ENCODE results near the gene SMAD3. TPM values are rescaled to one million over a fixed set of nuclear protein-coding genes. Genes with fewer than 3 reads are reported as not detected.
"Not testable (repeated sequence)": the region's sequence is repeated elsewhere in the genome, so short reads cannot be mapped to it uniquely, and the experiment has no call there.

The SMAD3 gene
- total RNA-seq, 2 experiments from 2014 or later, result 35.1 to 39.2 TPM

- peaks cover 72% of the 10 kb centered on the region for H3K4me1 Mint-ChIP-seq (ENCODE audit: low read depth)
- H3K36me3 Mint-ChIP-seq (ENCODE audit: low read depth); H3K27me3 Mint-ChIP-seq (ENCODE audit: low read depth); H3K27ac Mint-ChIP-seq; intact Hi-C loops (cut with micrococcal nuclease); H3K4me3 Mint-ChIP-seq; H3K9me3 Mint-ChIP-seq; DNase-seq: not testable (repeated sequence)
- CTCF ChIA-PET, result interaction anchor here (1.0 kb wide), 1 partner anchor 12 kb away, joined by 3 read pairs; no protein-coding TSS in a partner anchor
Observed at GRCh38 chr15:67122816-67123215, 57.4 kb downstream of the SMAD3 start.

GRCh38 chr15:67123291-67123690 lies 57.9 kb downstream of the SMAD3 start:
- H3K4me3 Mint-ChIP-seq; H3K27me3 Mint-ChIP-seq (ENCODE audit: low read depth); DNase-seq; H3K27ac Mint-ChIP-seq; H3K9me3 Mint-ChIP-seq; H3K36me3 Mint-ChIP-seq (ENCODE audit: low read depth); intact Hi-C loops (cut with micrococcal nuclease): not testable (repeated sequence)
- CTCF ChIA-PET, result interaction anchor here (0.9 to 1.0 kb wide), 2 partner anchors 11 to 19 kb away, joined by 3 read pairs; no protein-coding TSS in a partner anchor
- peaks cover 72% of the 10 kb centered on the region for H3K4me1 Mint-ChIP-seq (ENCODE audit: low read depth)

DNA sequence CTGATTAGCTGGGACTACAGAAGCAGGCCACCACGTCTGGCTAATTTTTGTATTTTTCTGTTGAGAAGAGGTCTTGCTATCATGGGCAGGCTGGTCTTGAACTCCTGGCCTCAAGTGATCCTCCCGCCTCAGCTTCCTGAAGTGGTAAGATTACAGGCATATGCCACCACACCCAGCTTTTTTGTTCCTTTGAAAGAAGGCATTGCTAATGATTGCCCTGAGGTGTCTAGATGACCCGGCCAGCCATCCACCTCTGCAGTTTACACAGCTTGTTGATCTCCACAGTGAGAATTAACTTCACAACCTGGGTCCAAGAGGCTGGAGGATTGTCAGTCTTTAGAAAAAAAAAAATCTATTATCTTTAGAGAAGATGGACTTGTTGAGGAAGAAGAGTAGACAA lies 58.7 kb downstream of the SMAD3 start:
- Mint-ChIP-seq H3K4me3 (no peak overlapping the region), H3K9me3 (no peaks in the 10 kb centered on the region), H3K27me3 (ENCODE audit: low read depth) (no peaks in the 10 kb centered on the region), H3K27ac (peak overlapping the region; percentile 59), H3K36me3 (ENCODE audit: low read depth) (peaks cover 4% of the 10 kb centered on the region), H3K4me1 (ENCODE audit: low read depth) (peaks cover 66% of the 10 kb centered on the region)
- CTCF ChIA-PET, result interaction anchor here (0.6 to 0.9 kb wide), 2 partner anchors 12 to 18 kb away, joined by 3 read pairs; no protein-coding TSS in a partner anchor
- intact Hi-C loops (cut with micrococcal nuclease), result no loop called here
- no peak for DNase-seq

- Mint-ChIP-seq H3K4me1 (ENCODE audit: low read depth) (peaks cover 62% of the 10 kb centered on the region), H3K9me3 (no peaks in the 10 kb centered on the region), H3K27ac (peak overlapping the region; percentile 65), H3K4me3 (no peak overlapping the region), H3K36me3 (ENCODE audit: low read depth) (peaks cover 4% of the 10 kb centered on the region), H3K27me3 (ENCODE audit: low read depth) (no peaks in the 10 kb centered on the region)
- CTCF ChIA-PET, result no interaction called here
- DNase-seq, result no peak
- intact Hi-C loops (cut with micrococcal nuclease), result no loop called here
Observed at GRCh38 chr15:67124911-67125588, 59.6 kb downstream of the SMAD3 start.

DNA sequence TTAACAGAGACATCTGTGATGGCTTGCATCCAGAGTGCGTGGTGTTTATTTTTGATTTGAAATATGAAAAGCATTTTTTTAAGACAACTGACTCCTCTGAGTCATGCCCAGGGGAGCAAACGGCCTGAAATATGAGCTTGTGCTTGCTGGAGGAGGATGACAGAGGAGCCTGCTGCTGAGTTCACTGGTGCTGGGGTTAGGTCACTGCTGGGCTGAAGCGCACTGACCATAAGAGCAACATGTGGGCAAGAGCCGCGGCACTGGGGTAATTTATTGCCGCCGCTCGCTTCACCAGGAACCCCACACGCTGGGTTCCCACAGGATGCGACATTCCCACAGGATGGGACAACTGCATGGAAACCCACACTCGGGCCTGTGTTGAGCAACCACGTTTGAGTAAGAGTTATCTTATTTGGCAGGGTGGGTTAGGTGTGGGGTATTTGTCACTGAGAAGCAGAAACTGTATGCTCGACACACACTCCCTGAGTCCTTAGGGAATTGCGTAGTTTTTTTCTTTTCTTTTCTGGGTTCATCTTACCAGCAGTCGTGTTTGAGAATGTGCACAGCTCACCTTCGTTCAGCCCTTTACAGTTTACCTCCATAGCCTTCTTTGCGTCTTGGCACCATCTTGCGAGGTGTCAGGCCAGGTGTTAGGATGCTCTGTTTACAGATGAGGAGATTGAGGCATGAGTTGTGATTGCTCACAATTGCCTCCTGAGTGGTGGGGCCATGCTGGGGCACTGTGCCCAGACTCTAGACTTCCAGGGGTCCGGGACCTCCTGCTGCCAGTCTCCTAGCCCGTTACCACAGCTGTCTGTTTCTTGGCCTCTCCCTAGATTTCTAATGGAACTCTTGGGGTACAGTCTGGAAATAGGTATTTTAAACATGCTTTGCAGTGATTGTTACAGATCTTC lies 60.4 kb downstream of the SMAD3 start:
- no peak for DNase-seq
- intact Hi-C loops (cut with micrococcal nuclease), result no loop called here
- Mint-ChIP-seq H3K9me3 (no peaks in the 10 kb centered on the region), H3K4me3 (no peak overlapping the region), H3K27ac (peak overlapping the region; percentile 11), H3K27me3 (ENCODE audit: low read depth) (no peaks in the 10 kb centered on the region), H3K36me3 (ENCODE audit: low read depth) (peaks cover 4% of the 10 kb centered on the region), H3K4me1 (ENCODE audit: low read depth) (peaks cover 59% of the 10 kb centered on the region)
- CTCF ChIA-PET, result no interaction called here

- CTCF ChIA-PET, result no interaction called here
- H3K27ac Mint-ChIP-seq, result peak overlapping the region; percentile 11
Observed at GRCh38 chr15:67126551-67127330, 61.3 kb downstream of the SMAD3 start.

DNA sequence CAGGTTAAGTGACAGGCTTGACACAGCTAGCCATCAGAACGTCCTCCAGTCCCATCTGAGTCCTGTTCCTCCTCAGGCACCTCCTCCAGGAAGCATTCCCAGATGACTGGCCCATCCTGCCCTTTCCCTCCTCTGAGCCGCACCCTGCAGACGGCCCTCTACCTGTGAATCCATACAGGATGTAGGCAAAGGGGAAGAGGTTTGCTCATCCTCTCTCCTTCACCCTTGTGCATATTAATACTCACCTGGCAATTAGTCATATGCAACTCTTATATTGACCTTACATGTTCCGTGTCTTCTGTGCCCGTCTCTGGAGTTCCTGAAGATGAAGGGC lies 61.9 kb downstream of the SMAD3 start:
- DNase-seq, result no peak
- H3K36me3 Mint-ChIP-seq (ENCODE audit: low read depth), result peaks cover 4% of the 10 kb centered on the region
- CTCF ChIA-PET, result interaction anchor here (1.6 kb wide), 1 partner anchor 20 kb away, joined by 3 read pairs; no protein-coding TSS in a partner anchor
- H3K4me3 Mint-ChIP-seq, result no peak overlapping the region
- intact Hi-C loops (cut with micrococcal nuclease), result no loop called here
- H3K9me3 Mint-ChIP-seq, result no peaks in the 10 kb centered on the region
- H3K27me3 Mint-ChIP-seq (ENCODE audit: low read depth), result no peaks in the 10 kb centered on the region
- H3K27ac Mint-ChIP-seq, result no peak overlapping the region
- peaks cover 59% of the 10 kb centered on the region for H3K4me1 Mint-ChIP-seq (ENCODE audit: low read depth)

More at GRCh38 chr15:67126551-67127330, 61.3 kb downstream of the SMAD3 start:
- intact Hi-C loops (cut with micrococcal nuclease), result no loop called here
- Mint-ChIP-seq H3K27me3 (ENCODE audit: low read depth) (no peaks in the 10 kb centered on the region), H3K4me1 (ENCODE audit: low read depth) (peaks cover 60% of the 10 kb centered on the region), H3K36me3 (ENCODE audit: low read depth) (peaks cover 4% of the 10 kb centered on the region), H3K9me3 (no peaks in the 10 kb centered on the region), H3K4me3 (no peak overlapping the region)
- no peak for DNase-seq

DNA sequence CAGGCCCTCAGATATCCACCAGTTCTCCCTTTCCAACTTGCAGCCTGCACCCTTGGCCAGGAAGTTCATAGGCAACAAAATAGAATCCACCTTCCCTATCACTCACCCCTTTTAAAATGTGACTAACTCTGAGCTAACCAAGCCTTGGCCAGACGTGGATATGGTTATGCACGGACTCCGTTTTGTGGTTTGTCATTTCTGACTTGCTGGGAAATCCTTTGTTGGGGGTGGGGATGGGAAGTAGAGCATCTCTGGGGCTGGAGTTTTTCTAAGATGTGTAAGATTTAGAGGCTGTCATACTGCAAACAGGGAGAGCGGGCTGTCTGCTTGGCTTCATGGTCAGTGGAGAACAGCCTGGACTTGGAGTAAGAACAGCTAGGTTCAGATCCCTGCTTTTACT lies 62.6 kb downstream of the SMAD3 start:
- Mint-ChIP-seq H3K27ac (peak overlapping the region; percentile 4), H3K4me3 (no peak overlapping the region), H3K27me3 (ENCODE audit: low read depth) (no peaks in the 10 kb centered on the region), H3K36me3 (ENCODE audit: low read depth) (peaks cover 4% of the 10 kb centered on the region), H3K9me3 (no peaks in the 10 kb centered on the region), H3K4me1 (ENCODE audit: low read depth) (peaks cover 58% of the 10 kb centered on the region)
- intact Hi-C loops (cut with micrococcal nuclease), result no loop called here
- CTCF ChIA-PET, result interaction anchor here (0.6 to 1.6 kb wide), 2 partner anchors 20 to 66 kb away, joined by 3 read pairs; no protein-coding TSS in a partner anchor
- peak; percentile 68 for DNase-seq

DNA sequence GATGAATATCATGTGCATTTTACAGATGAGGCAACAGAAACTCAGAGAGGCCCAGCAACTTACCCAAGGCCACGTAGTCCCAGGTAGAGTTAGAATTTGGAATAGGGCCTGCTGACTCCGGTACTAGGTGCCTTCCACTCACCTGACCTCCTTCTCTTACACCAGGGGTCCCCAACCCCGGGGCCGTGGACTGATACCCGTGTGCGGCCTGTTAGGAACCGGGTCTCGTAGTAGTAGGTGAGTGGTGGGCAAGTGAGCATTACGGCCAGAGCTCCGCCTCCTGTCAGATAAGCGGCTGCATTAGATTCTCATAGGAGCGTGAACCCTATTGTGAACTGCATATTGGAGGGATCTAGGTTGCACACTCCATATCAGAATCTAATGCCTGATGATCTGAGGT lies 64.8 kb downstream of the SMAD3 start:
- DNase-seq, result no peak
- H3K27me3 Mint-ChIP-seq (ENCODE audit: low read depth), result no peaks in the 10 kb centered on the region
- H3K9me3 Mint-ChIP-seq, result no peaks in the 10 kb centered on the region
- H3K36me3 Mint-ChIP-seq (ENCODE audit: low read depth), result peaks cover 4% of the 10 kb centered on the region
- intact Hi-C loops (cut with micrococcal nuclease), result no loop called here
- H3K4me1 Mint-ChIP-seq (ENCODE audit: low read depth), result peaks cover 69% of the 10 kb centered on the region
- H3K4me3 Mint-ChIP-seq, result no peak overlapping the region
- CTCF ChIA-PET, result interaction anchor here (0.5 to 1.4 kb wide), 3 partner anchors 10 to 184 kb away, joined by 3 read pairs; no protein-coding TSS in a partner anchor
- H3K27ac Mint-ChIP-seq, result peak overlapping the region; percentile 53

DNA sequence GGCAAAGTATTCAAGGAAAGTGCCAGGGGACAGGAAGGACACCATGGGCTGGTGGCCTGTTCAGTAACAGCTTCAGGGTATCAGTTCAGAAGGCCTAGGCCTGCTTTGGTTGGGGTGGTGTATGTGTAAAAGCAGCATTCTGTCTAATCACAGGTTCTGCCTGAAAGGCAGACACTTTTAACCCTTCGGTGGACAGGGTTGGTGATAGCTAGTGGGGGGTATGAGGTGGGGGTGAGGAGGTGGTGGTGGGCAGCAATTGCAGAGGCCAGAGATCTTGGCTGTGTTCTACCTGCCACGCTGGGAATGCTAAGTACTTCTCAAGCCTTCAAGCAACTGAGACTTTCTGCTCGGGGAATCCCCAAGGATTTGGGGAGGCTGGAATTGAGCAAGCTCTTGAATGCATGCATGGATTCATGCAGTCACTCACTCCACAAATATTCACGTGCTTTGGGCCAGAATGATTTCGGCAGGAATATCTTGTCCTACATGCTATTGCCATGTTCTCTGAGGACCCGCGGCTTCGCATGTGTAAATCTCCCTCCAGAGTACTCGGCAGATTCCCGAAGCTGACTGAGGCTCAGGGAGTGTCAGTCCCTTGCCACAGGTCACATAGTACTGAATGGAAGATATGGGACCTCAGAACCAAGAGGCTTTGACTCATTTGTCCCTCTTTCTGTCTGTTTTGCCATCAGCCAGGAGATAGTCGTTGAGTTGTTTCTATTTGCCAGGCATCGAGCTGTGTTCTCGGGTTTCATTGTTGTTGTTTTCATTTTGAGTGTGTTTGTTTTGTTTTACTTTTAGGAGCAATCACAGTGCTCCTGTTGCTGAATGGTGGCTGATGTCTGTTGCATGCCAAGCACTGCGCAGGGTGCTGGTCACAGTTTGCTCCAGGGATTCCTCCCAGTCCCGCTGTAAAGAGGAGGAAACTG lies 65.5 kb downstream of the SMAD3 start:
- Mint-ChIP-seq H3K4me3 (no peak overlapping the region), H3K27ac (peak overlapping the region; percentile 53), H3K9me3 (no peaks in the 10 kb centered on the region), H3K4me1 (ENCODE audit: low read depth) (peaks cover 71% of the 10 kb centered on the region), H3K36me3 (ENCODE audit: low read depth) (peaks cover 4% of the 10 kb centered on the region), H3K27me3 (ENCODE audit: low read depth) (no peaks in the 10 kb centered on the region)
- DNase-seq, result no peak
- CTCF ChIA-PET, result interaction anchor here (1.4 kb wide), 1 partner anchor 29 kb away, joined by 3 read pairs; no protein-coding TSS in a partner anchor
- intact Hi-C loops (cut with micrococcal nuclease), result no loop called here

GRCh38 chr15:67132276-67132675 lies 66.9 kb downstream of the SMAD3 start:
- Mint-ChIP-seq H3K27ac (no peak overlapping the region), H3K27me3 (ENCODE audit: low read depth) (no peaks in the 10 kb centered on the region), H3K36me3 (ENCODE audit: low read depth) (peaks cover 3% of the 10 kb centered on the region), H3K9me3 (no peaks in the 10 kb centered on the region), H3K4me1 (ENCODE audit: low read depth) (peaks cover 79% of the 10 kb centered on the region), H3K4me3 (no peak overlapping the region)
- DNase-seq, result no peak
- CTCF ChIA-PET, result no interaction called here
- intact Hi-C loops (cut with micrococcal nuclease), result no loop called here
